GM18520 (cell line): ENCODE measurements around the gene VPS13C.
A peak's percentile ranks its signal among the peaks of the same experiment; 100 is the strongest.

Experiments
- ATAC-seq: cut with Tn5 transposase; IDR thresholded peaks from one replicate; pipeline ENCODE4 v1.9.1; 2021; ENCODE audit not compliant: unreplicated experiment

The VPS13C gene

GRCh38 chr15:62060113-62060895 is at the start of gene VPS13C:
Gene VPS13C (minus strand): TSS chr15:62060447. CDS start chr15:62060374, 73 bp downstream.
- peak; percentile 73 for ATAC-seq

GRCh38 chr15:62109437-62109836 is 49.2 kb upstream of the VPS13C start:
- no peak for ATAC-seq

- ATAC-seq = no peak
Measured at GRCh38 chr15:62108411-62108810, 48.2 kb upstream of the VPS13C start.

GRCh38 chr15:62107571-62108121 is 47.4 kb upstream of the VPS13C start:
- no peak for ATAC-seq

GRCh38 chr15:62106096-62106495 is 45.8 kb upstream of the VPS13C start:
- no peak for ATAC-seq

- ATAC-seq = no peak
Measured at GRCh38 chr15:62105266-62105665, 45.0 kb upstream of the VPS13C start.

- no peak for ATAC-seq
Measured at GRCh38 chr15:62104846-62105245, 44.6 kb upstream of the VPS13C start.

GRCh38 chr15:62104401-62104800 is 44.2 kb upstream of the VPS13C start:
- no peak for ATAC-seq

- ATAC-seq = no peak
Measured at GRCh38 chr15:62103431-62103830, 43.2 kb upstream of the VPS13C start.

GRCh38 chr15:62099094-62099601 is 38.9 kb upstream of the VPS13C start:
- no peak for ATAC-seq

- no peak for ATAC-seq
Measured at GRCh38 chr15:62094388-62094787, 34.1 kb upstream of the VPS13C start.

- no peak for ATAC-seq
Measured at GRCh38 chr15:62093809-62094208, 33.6 kb upstream of the VPS13C start.

- no peak for ATAC-seq
Measured at GRCh38 chr15:62090988-62091387, 30.7 kb upstream of the VPS13C start.

- no peak for ATAC-seq
Measured at GRCh38 chr15:62089616-62090015, 29.4 kb upstream of the VPS13C start.

- no peak for ATAC-seq
Measured at GRCh38 chr15:62088353-62088693, 28.1 kb upstream of the VPS13C start.

GRCh38 chr15:62087671-62088352 is 27.6 kb upstream of the VPS13C start:
- no peak for ATAC-seq

GRCh38 chr15:62085740-62086139 is 25.5 kb upstream of the VPS13C start:
- no peak for ATAC-seq

- ATAC-seq = no peak
Measured at GRCh38 chr15:62083194-62084154, 23.2 kb upstream of the VPS13C start.

GRCh38 chr15:62079594-62079993 is 19.3 kb upstream of the VPS13C start:
- no peak for ATAC-seq

GRCh38 chr15:62075595-62076277 is 15.5 kb upstream of the VPS13C start:
- ATAC-seq = no peak
